Adrenal gland (tissue), 5 donors: Measurements from ENCODE around the gene TMEM121B.

Source experiments
- CTCF ChIP-seq, 6 experiments: fragments of 450-650 bp in 4 of 6; fragments of 200-600 bp in 2 of 6; sonication (generic) in 1 of 6; IDR thresholded peaks; 1 replicate in 5 of 6; 2 replicates in 1 of 6; pipeline versions ENCODE4 v1.5.1 to v1.8.0; 2016 to 2021; ENCODE audit warnings: antibody characterized with exemption in 6 of 6, mild to moderate bottlenecking in 2 of 6, moderate library complexity in 1 of 6
- POLR2A ChIP-seq, 2 donors: fragments of 450-650 bp; IDR thresholded peaks; one replicate each; pipeline ENCODE4 v1.6.1; 2017; ENCODE audit warnings: antibody characterized with exemption in 2 of 2, mild to moderate bottlenecking in 2 of 2, moderate library complexity in 1 of 2
- donor health status: DM: no; HTN: no; CAD: no.

GRCh38 chr22:17120281-17120680 is 879 bp downstream of the TMEM121B start:
- TF ChIP-seq CTCF (IDR thresholded peaks at IDR 0.05) (no peak), POLR2A (IDR thresholded peaks at IDR 0.05) (no peak)
